ENCODE measurements around the gene SUMF1. TPM values are rescaled to one million over a fixed set of nuclear protein-coding genes. Genes with fewer than 3 reads are reported as not detected.

Gene SUMF1
- total RNA-seq, 1 donor from 2014 or later, result 27.9 TPM

GRCh38 chr3:4501437-4501836, 34.4 kb upstream of the SUMF1 start:
- Mint-ChIP-seq H3K36me3 (peaks cover 16% of the 10 kb centered on the region), H3K9me3 (no peaks in the 10 kb centered on the region), H3K4me3 (no peak overlapping the region), H3K27me3 (no peaks in the 10 kb centered on the region), H3K4me1 (ENCODE audit: unreplicated experiment) (peaks cover 35% of the 10 kb centered on the region), H3K27ac (no peak overlapping the region)
- DNase-seq (ENCODE audit: extremely low spot score, unreplicated experiment), result no peak
- TF ChIP-seq, protein P1, sequence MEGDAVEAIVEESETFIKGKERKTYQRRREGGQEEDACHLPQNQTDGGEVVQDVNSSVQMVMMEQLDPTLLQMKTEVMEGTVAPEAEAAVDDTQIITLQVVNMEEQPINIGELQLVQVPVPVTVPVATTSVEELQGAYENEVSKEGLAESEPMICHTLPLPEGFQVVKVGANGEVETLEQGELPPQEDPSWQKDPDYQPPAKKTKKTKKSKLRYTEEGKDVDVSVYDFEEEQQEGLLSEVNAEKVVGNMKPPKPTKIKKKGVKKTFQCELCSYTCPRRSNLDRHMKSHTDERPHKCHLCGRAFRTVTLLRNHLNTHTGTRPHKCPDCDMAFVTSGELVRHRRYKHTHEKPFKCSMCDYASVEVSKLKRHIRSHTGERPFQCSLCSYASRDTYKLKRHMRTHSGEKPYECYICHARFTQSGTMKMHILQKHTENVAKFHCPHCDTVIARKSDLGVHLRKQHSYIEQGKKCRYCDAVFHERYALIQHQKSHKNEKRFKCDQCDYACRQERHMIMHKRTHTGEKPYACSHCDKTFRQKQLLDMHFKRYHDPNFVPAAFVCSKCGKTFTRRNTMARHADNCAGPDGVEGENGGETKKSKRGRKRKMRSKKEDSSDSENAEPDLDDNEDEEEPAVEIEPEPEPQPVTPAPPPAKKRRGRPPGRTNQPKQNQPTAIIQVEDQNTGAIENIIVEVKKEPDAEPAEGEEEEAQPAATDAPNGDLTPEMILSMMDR (conservative IDR thresholded peaks at IDR 0.05), result no peak

DNA sequence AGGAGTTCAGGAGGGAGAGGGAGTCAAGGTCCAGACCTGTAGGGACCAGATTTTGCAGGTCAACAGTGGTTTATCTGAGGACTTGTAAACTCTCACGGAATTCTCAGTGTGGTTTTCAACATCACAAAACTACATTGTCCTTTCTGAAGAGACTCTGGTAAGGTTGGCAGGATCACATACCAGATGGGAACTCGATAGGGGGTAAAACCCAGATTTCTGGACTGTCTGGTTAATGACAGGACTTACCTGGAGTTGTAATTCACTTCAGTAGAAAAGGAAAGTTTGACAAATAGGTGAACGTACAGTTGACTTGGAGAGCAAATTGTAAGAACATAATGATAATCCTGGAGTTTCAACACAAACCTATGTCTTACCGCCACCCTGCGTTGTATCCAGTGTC, 31.4 kb upstream of the SUMF1 start:
- DNase-seq (ENCODE audit: extremely low spot score, unreplicated experiment), result no peak
- Mint-ChIP-seq H3K36me3 (peaks cover 7% of the 10 kb centered on the region), H3K4me1 (ENCODE audit: unreplicated experiment) (peaks cover 26% of the 10 kb centered on the region), H3K9me3 (no peaks in the 10 kb centered on the region), H3K4me3 (no peak overlapping the region), H3K27ac (no peak overlapping the region), H3K27me3 (peaks cover 22% of the 10 kb centered on the region)
- TF ChIP-seq, protein P1 (conservative IDR thresholded peaks at IDR 0.05), result no peak

GRCh38 chr3:4497843-4498324, 30.8 kb upstream of the SUMF1 start:
- H3K4me1 Mint-ChIP-seq (ENCODE audit: unreplicated experiment), result peaks cover 25% of the 10 kb centered on the region
- TF ChIP-seq, protein P1 (conservative IDR thresholded peaks at IDR 0.05), result no peak
- peaks cover 22% of the 10 kb centered on the region for H3K27me3 Mint-ChIP-seq
- H3K36me3 Mint-ChIP-seq, result peaks cover 7% of the 10 kb centered on the region
- no peak overlapping the region for H3K27ac Mint-ChIP-seq
- H3K4me3 Mint-ChIP-seq, result no peak overlapping the region
- no peak for DNase-seq (ENCODE audit: extremely low spot score, unreplicated experiment)
- H3K9me3 Mint-ChIP-seq, result no peaks in the 10 kb centered on the region

DNA sequence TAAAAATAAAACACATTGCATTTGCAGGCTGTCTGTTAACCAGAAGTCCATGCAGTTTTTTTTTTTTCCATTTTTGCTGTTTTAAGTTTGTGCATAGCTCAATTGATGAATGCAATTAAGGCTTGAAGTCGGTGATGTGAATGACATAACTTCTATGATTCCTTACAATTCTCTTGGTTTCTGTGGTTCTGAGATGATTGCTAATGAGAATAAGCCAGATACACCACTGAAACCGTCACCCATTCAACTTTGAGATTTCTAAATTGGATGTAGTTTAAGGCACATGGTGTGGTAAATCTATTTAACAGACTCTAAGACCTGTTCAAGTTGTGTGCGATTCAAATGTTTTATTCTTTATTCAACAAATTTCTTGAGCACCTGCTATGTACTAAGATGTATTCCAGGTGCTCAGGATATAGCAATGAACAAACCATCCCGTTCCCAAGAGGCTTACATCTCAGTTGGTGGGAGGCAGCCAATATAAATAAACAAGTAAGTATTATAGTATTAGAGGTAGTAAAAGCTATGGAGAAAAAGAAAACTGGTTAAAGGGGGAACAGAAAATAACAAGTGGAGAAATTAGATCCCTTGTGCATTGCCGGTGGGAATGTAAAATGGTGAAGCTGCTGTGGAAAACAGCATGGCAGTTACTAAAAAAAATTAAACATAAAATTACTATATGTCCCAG, 30.1 kb upstream of the SUMF1 start:
- TF ChIP-seq, protein P1 (conservative IDR thresholded peaks at IDR 0.05), result no peak
- H3K4me3 Mint-ChIP-seq, result no peak overlapping the region
- no peak for DNase-seq (ENCODE audit: extremely low spot score, unreplicated experiment)
- H3K27me3 Mint-ChIP-seq, result peaks cover 22% of the 10 kb centered on the region
- no peaks in the 10 kb centered on the region for H3K9me3 Mint-ChIP-seq
- peaks cover 24% of the 10 kb centered on the region for H3K4me1 Mint-ChIP-seq (ENCODE audit: unreplicated experiment)
- H3K27ac Mint-ChIP-seq, result no peak overlapping the region
- H3K36me3 Mint-ChIP-seq, result peaks cover 7% of the 10 kb centered on the region

GRCh38 chr3:4496087-4496452, 29.0 kb upstream of the SUMF1 start:
- DNase-seq (ENCODE audit: extremely low spot score, unreplicated experiment), result no peak
- H3K9me3 Mint-ChIP-seq, result no peaks in the 10 kb centered on the region
- H3K4me3 Mint-ChIP-seq, result peak overlapping the region; percentile 9
- H3K36me3 Mint-ChIP-seq, result peaks cover 4% of the 10 kb centered on the region
- H3K27ac Mint-ChIP-seq, result no peak overlapping the region
- peaks cover 24% of the 10 kb centered on the region for H3K4me1 Mint-ChIP-seq (ENCODE audit: unreplicated experiment)
- H3K27me3 Mint-ChIP-seq, result peaks cover 22% of the 10 kb centered on the region
- TF ChIP-seq, protein P1 (conservative IDR thresholded peaks at IDR 0.05), result no peak

Measured in type B pancreatic cell (in vitro differentiated cells).